HG02938 (cell line): Measurements from ENCODE around the gene OGFOD1.

Source experiments
- ATAC-seq: cut with Tn5 transposase; IDR thresholded peaks from one replicate; pipeline ENCODE4 v1.9.1; 2021; ENCODE audit warnings: mild to moderate bottlenecking, moderate library complexity; ENCODE audit not compliant: unreplicated experiment

OGFOD1 gene

GRCh38 chr16:56520251-56520577 is 68.9 kb downstream of the OGFOD1 start:
- ATAC-seq = no peak

DNA sequence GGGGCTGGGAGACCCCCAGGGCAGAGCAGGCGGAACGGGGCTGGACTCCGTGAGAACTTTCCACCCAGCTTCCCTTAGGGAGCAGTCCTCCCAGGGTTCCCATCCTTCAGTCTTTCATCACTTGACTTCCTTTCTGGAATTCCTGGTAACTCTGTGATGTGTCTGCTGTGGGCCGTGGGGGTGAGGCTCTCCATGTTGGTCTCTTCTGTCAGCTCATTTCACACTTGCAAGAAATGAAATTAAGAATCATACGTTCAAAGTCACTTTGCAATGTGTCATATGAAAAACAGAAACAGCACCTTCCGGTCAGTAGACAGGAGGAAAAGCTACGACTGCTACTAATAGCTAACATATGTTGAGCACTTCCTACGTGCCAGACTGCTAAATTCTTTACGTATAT is 73.9 kb downstream of the OGFOD1 start:
- ATAC-seq = no peak
